GM12891 (cell line): ENCODE results near the gene DBI.

Experiments used
- PAX5 ChIP-seq: IDR thresholded peaks from 2 replicates; pipeline ENCODE4 v1.6.1; 2011; ENCODE audit warnings: low read length, moderate library complexity, mild to moderate bottlenecking; ENCODE audit not compliant: insufficient read depth, severe bottlenecking
- POLR2A ChIP-seq: IDR thresholded peaks from 2 replicates; pipeline ENCODE4 v1.6.1; 2011; ENCODE audit warnings: low read depth, low read length, control low read depth
- POLR2AphosphoS5 ChIP-seq: IDR thresholded peaks from 2 replicates; pipeline ENCODE4 v1.6.1; 2011; ENCODE audit warnings: low read depth, low read length, control low read depth
- POU2F2 ChIP-seq: IDR thresholded peaks from 2 replicates; pipeline ENCODE4 v1.6.1; 2011; ENCODE audit warnings: low read depth, mild to moderate bottlenecking, control low read depth, low read length, moderate library complexity
- SPI1 ChIP-seq: IDR thresholded peaks from 2 replicates; pipeline ENCODE4 v1.6.1; 2011; ENCODE audit warnings: low read depth, low read length, control low read depth
- TAF1 ChIP-seq: IDR thresholded peaks from 2 replicates; pipeline ENCODE4 v1.6.1; 2011; ENCODE audit warnings: low read depth, low read length, control low read depth

DNA sequence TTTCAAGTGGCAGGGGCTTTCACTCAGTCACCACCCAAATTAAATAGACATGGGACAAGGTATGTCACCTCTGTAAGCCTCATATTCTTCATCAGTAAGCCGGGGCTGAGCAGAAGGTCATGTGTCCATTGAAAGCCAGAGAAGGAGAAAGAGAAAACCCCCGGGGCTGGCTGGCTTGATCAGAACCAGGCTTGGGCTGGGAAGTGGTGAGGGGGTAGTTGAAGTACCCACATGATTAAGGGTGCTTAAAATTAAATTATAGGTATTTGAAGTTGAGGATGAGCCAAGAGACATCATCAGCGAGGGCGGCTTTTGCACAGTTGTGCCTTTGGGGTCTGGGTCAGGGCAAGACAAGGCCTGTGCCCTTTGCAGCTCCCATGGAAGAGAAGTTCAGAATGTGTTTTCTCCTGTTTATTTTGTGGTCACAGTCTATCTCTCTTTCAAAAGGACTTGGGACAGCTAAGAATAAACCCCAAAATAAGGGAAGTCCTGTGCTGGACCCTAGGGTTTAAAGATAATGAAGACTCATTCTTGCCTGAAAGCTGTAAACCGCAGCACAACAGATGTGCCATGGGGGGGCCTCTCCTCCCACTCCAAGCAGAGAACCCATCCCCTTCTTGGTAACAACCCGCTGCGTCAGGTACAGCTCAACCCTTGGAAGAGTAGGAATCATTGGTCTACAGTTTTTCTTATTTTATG lies 10.7 kb downstream of the DBI start:
- TF ChIP-seq POLR2A (no peak), POLR2AphosphoS5 (no peak), TAF1 (no peak), SPI1 (0 out of 2 replicates have a peak, but pooled peaks have one; percentile 31), PAX5 (no peak), POU2F2 (no peak)
